Measurements from ENCODE around the gene RBP5. TPM values are rescaled to one million over a fixed set of nuclear protein-coding genes. Genes with fewer than 3 reads are reported as not detected.

The RBP5 gene
- total RNA-seq, 2 donors from 2014 or later, result 19.3 to 31.2 TPM

GRCh38 chr12:7146228-7146627 is 17.5 kb upstream of the RBP5 start:
- no peak for DNase-seq
- Histone ChIP-seq H3K9ac (ENCODE audit: extremely low read depth, low read length, poor library complexity, severe bottlenecking) (no peak overlapping the region), H3K36me3 (ENCODE audit: control insufficient read depth, insufficient read depth, low read length) (peaks cover 65% of the 10 kb centered on the region), H3K27ac (ENCODE audit: low read depth, low read length) (no peak overlapping the region), H3K4me3 (ENCODE audit: low read length) (no peak overlapping the region), H3K27me3 (ENCODE audit: control insufficient read depth, insufficient read depth, low read length, poor library complexity, severe bottlenecking) (no peaks in the 10 kb centered on the region), H3K9me3 (ENCODE audit: control insufficient read depth, low read length) (no peaks in the 10 kb centered on the region), H3K4me1 (ENCODE audit: control insufficient read depth, insufficient read depth, low read length) (no peaks in the 10 kb centered on the region)
- peaks cover 85% of the 10 kb centered on the region for H3K36me3 Mint-ChIP-seq (ENCODE audit: low read depth)
- H3K27me3 Mint-ChIP-seq (ENCODE audit: insufficient read depth), result no peaks in the 10 kb centered on the region
- H3K9me3 Mint-ChIP-seq, result no peaks in the 10 kb centered on the region
- no peak overlapping the region for H3K4me3 Mint-ChIP-seq
- H3K27ac Mint-ChIP-seq, result no peak overlapping the region
- WGBS, 2 experiments (ENCODE audit: insufficient coverage in 1 of 2, insufficient read length in 1 of 2), result 79 to 97% methylated on average over 5 to 7 of the region's 7 CpGs
- no peaks in the 10 kb centered on the region for H3K4me1 Mint-ChIP-seq
- TF ChIP-seq CTCF (conservative IDR thresholded peaks at IDR 0.05), result no peak

GRCh38 chr12:7145671-7146070 is 17.0 kb upstream of the RBP5 start:
- no peaks in the 10 kb centered on the region for H3K9me3 Mint-ChIP-seq
- TF ChIP-seq CTCF (conservative IDR thresholded peaks at IDR 0.05), result no peak
- Histone ChIP-seq H3K27me3 (ENCODE audit: control insufficient read depth, insufficient read depth, low read length, poor library complexity, severe bottlenecking) (no peaks in the 10 kb centered on the region), H3K9ac (ENCODE audit: extremely low read depth, low read length, poor library complexity, severe bottlenecking) (no peak overlapping the region), H3K36me3 (ENCODE audit: control insufficient read depth, insufficient read depth, low read length) (peaks cover 60% of the 10 kb centered on the region), H3K4me3 (ENCODE audit: low read length) (no peak overlapping the region), H3K27ac (ENCODE audit: low read depth, low read length) (no peak overlapping the region), H3K9me3 (ENCODE audit: control insufficient read depth, low read length) (no peaks in the 10 kb centered on the region), H3K4me1 (ENCODE audit: control insufficient read depth, insufficient read depth, low read length) (no peaks in the 10 kb centered on the region)
- no peaks in the 10 kb centered on the region for H3K4me1 Mint-ChIP-seq
- no peak for DNase-seq
- no peaks in the 10 kb centered on the region for H3K27me3 Mint-ChIP-seq (ENCODE audit: insufficient read depth)
- H3K27ac Mint-ChIP-seq, result no peak overlapping the region
- H3K4me3 Mint-ChIP-seq, result no peak overlapping the region
- peaks cover 87% of the 10 kb centered on the region for H3K36me3 Mint-ChIP-seq (ENCODE audit: low read depth)
- 84 to 87% methylated on average over 3 to 4 of the region's 4 CpGs for WGBS, 2 experiments (ENCODE audit: insufficient coverage in 1 of 2, insufficient read length in 1 of 2)

GRCh38 chr12:7144414-7145120 is 15.9 kb upstream of the RBP5 start:
- no peak overlapping the region for H3K4me3 ChIP-seq (ENCODE audit: low read length)
- TF ChIP-seq CTCF (conservative IDR thresholded peaks at IDR 0.05), result peak; percentile 94
- no peaks in the 10 kb centered on the region for H3K27me3 Mint-ChIP-seq (ENCODE audit: insufficient read depth)
- H3K27ac Mint-ChIP-seq, result no peak overlapping the region
- no peak overlapping the region for H3K4me3 Mint-ChIP-seq
- peaks cover 51% of the 10 kb centered on the region for H3K36me3 ChIP-seq (ENCODE audit: control insufficient read depth, insufficient read depth, low read length)
- no peaks in the 10 kb centered on the region for H3K9me3 ChIP-seq (ENCODE audit: control insufficient read depth, low read length)
- 75 to 83% methylated on average over 2 to 11 of the region's 11 CpGs for WGBS, 2 experiments (ENCODE audit: insufficient coverage in 1 of 2, insufficient read length in 1 of 2)
- DNase-seq, result no peak
- no peaks in the 10 kb centered on the region for H3K9me3 Mint-ChIP-seq
- no peaks in the 10 kb centered on the region for H3K4me1 ChIP-seq (ENCODE audit: control insufficient read depth, insufficient read depth, low read length)
- no peak overlapping the region for H3K27ac ChIP-seq (ENCODE audit: low read depth, low read length)
- H3K27me3 ChIP-seq (ENCODE audit: control insufficient read depth, insufficient read depth, low read length, poor library complexity, severe bottlenecking), result no peaks in the 10 kb centered on the region
- peaks cover 5% of the 10 kb centered on the region for H3K4me1 Mint-ChIP-seq
- no peak overlapping the region for H3K9ac ChIP-seq (ENCODE audit: extremely low read depth, low read length, poor library complexity, severe bottlenecking)
- peaks cover 82% of the 10 kb centered on the region for H3K36me3 Mint-ChIP-seq (ENCODE audit: low read depth)
